ENCODE measurements around the gene DOP1B. TPM values are rescaled to one million over a fixed set of nuclear protein-coding genes. Genes with fewer than 3 reads are reported as not detected.

The DOP1B gene
- total and polyA plus RNA-seq, 10 of the 15 experiments (the other 5 are each of a cell fraction or from before 2014, with no cell fraction given): 1.2 to 12.2 (median 4.3) TPM

DNA sequence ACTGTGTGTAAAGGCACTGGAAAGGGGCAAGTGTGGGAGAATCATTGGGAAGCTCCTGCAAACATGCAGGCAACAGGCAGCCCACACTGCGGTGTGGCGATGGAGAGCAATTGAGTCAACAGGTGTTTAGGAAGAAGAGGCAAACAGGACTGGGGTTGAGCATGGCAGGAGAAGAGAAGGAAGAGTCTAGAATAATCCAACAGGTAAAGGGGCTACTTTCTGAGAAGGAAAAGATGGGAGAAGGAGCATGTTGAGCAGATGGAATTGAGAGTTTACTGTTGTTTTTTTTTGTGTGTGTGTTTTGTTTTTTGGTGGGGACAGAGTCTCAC is 4.2 kb downstream of the DOP1B start:
- Histone ChIP-seq H3K27ac (ENCODE audit: control insufficient read depth, insufficient read depth) (no peak overlapping the region), H3K27me3 (replicated peaks in 1 of 2; ENCODE audit: control insufficient read depth in 2 of 2, insufficient read depth in 2 of 2, low read length in 1 of 2) (no peaks in the 10 kb centered on the region), H3K4me1 (ENCODE audit: control insufficient read depth, insufficient read depth, low read length) (peaks cover 7% of the 10 kb centered on the region), H3K36me3 (ENCODE audit: control insufficient read depth in 2 of 2, insufficient read depth in 2 of 2, low read length in 1 of 2) (no peaks in the 10 kb centered on the region), H4K20me1 (ENCODE audit: control insufficient read depth, insufficient read depth) (no peaks in the 10 kb centered on the region), H3K9me3 (replicated peaks; ENCODE audit: control insufficient read depth, insufficient read depth, low read length) (no peaks in the 10 kb centered on the region), H3K9ac (ENCODE audit: control insufficient read depth, insufficient read depth, low read length) (no peak overlapping the region), H3K4me2 (ENCODE audit: control insufficient read depth, insufficient read depth) (no peak overlapping the region), H3K4me3 (no peak overlapping the region), H2AFZ (ENCODE audit: control insufficient read depth, low read depth, low read length) (no peak overlapping the region), H3K79me2 (ENCODE audit: control insufficient read depth, insufficient read depth, low read length) (no peaks in the 10 kb centered on the region)
- in situ Hi-C loops (cut with MboI): no loop called here
- WGBS (ENCODE audit: insufficient coverage, insufficient replicate concordance, low lambda C conversion rate, missing lambda C conversion rate): 94% methylated on average over 2 of the region's 2 CpGs
- RAD21 ChIA-PET (ENCODE audit: unreplicated experiment): interaction anchor here (0.9 kb wide), 1 partner anchor 49 kb away, joined by 3 read pairs; no protein-coding TSS in a partner anchor
- POLR2A ChIA-PET: interaction anchor here (0.7 kb wide), 1 partner anchor 129 kb away, joined by 3 read pairs; no protein-coding TSS in a partner anchor
- SMC1A ChIA-PET (ENCODE audit: uncharacterized antibody, unreplicated experiment): no interaction called here
- no peak for ATAC-seq
- CTCF ChIA-PET: no interaction called here
- BruUV-seq (replicated peaks): no TSS peak
- intact Hi-C loops (cut with micrococcal nuclease; ENCODE audit: unreplicated experiment): no loop called here
- TF ChIP-seq LARP7 (IDR thresholded peaks at IDR 0.05) (no peak), ZNF274 (IDR thresholded peaks at IDR 0.05; ENCODE audit: insufficient read depth, insufficient read length) (no peak), EED (IDR thresholded peaks at IDR 0.05; ENCODE audit: low read depth) (no peak), ATF7 (IDR thresholded peaks at IDR 0.05; ENCODE audit: low read depth) (no peak), CREM (IDR thresholded peaks at IDR 0.05; ENCODE audit: low read depth) (no peak), NR2F1 (conservative IDR thresholded peaks at IDR 0.05) (no peak)
- TF ChIP-seq, protein P1, sequence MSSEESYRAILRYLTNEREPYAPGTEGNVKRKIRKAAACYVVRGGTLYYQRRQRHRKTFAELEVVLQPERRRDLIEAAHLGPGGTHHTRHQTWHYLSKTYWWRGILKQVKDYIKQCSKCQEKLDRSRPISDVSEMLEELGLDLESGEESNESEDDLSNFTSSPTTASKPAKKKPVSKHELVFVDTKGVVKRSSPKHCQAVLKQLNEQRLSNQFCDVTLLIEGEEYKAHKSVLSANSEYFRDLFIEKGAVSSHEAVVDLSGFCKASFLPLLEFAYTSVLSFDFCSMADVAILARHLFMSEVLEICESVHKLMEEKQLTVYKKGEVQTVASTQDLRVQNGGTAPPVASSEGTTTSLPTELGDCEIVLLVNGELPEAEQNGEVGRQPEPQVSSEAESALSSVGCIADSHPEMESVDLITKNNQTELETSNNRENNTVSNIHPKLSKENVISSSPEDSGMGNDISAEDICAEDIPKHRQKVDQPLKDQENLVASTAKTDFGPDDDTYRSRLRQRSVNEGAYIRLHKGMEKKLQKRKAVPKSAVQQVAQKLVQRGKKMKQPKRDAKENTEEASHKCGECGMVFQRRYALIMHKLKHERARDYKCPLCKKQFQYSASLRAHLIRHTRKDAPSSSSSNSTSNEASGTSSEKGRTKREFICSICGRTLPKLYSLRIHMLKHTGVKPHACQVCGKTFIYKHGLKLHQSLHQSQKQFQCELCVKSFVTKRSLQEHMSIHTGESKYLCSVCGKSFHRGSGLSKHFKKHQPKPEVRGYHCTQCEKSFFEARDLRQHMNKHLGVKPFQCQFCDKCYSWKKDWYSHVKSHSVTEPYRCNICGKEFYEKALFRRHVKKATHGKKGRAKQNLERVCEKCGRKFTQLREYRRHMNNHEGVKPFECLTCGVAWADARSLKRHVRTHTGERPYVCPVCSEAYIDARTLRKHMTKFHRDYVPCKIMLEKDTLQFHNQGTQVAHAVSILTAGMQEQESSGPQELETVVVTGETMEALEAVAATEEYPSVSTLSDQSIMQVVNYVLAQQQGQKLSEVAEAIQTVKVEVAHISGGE (CRISPR knock-in tag; IDR thresholded peaks at IDR 0.05): no peak
- DNase-seq (ENCODE audit: low read depth, low spot score): no peak
- no peak for FAIRE-seq
